Osteoblast (primary cell): ENCODE results near the gene IQCK. TPM values are rescaled to one million over a fixed set of nuclear protein-coding genes. Genes with fewer than 3 reads are reported as not detected.
A peak's percentile ranks its signal among the peaks of the same experiment; 100 is the strongest.

Experiments
- DNase-seq: peaks from one replicate; pipeline ENCODE4 v3.0.0; 2011; ENCODE audit warnings: low spot score, mixed read lengths; ENCODE audit not compliant: insufficient read length; ENCODE audit errors: missing footprints
- H2AFZ ChIP-seq: 2 replicates; pipeline ENCODE4 v1.6.0; 2011; ENCODE audit warnings: mild to moderate bottlenecking, low read length
- H3K27ac ChIP-seq: 2 replicates; pipeline ENCODE4 v1.5.1; 2011; ENCODE audit warnings: mild to moderate bottlenecking, low read depth, low read length, moderate library complexity
- H3K27me3 ChIP-seq: 2 replicates; pipeline ENCODE4 v1.6.0; 2012; ENCODE audit warnings: mild to moderate bottlenecking, control low read depth, inconsistent platforms, low read length, moderate library complexity; ENCODE audit not compliant: insufficient read depth
- H3K36me3 ChIP-seq: 2 replicates; pipeline ENCODE4 v1.5.1; 2011; ENCODE audit warnings: mild to moderate bottlenecking, low read length, control low read depth, moderate library complexity; ENCODE audit not compliant: insufficient read depth
- H3K4me1 ChIP-seq: 2 replicates; pipeline ENCODE4 v1.5.1; 2011; ENCODE audit warnings: mild to moderate bottlenecking, low read length, control low read depth, moderate library complexity; ENCODE audit not compliant: insufficient read depth
- H3K4me2 ChIP-seq: 2 replicates; pipeline ENCODE4 v1.6.0; 2011; ENCODE audit warnings: mild to moderate bottlenecking, low read length; ENCODE audit not compliant: insufficient read depth
- H3K4me3 ChIP-seq: fragments of 200-600 bp; sonication (generic); 3 replicates; pipeline ENCODE4 v1.5.1; 2012; ENCODE audit warnings: mild to moderate bottlenecking, low read length, inconsistent platforms; ENCODE audit not compliant: insufficient read depth
- H3K79me2 ChIP-seq: 2 replicates; pipeline ENCODE4 v1.6.0; 2012; ENCODE audit warnings: mild to moderate bottlenecking, low read length, control low read depth, inconsistent platforms; ENCODE audit not compliant: insufficient read depth
- H3K9me3 ChIP-seq: 2 replicates; pipeline ENCODE4 v1.5.1; 2011; ENCODE audit warnings: low read depth, low read length, control low read depth
- H4K20me1 ChIP-seq: 2 replicates; pipeline ENCODE4 v1.6.0; 2012; ENCODE audit warnings: mild to moderate bottlenecking, low read length, control low read depth; ENCODE audit not compliant: insufficient read depth
- total RNA-seq: library from RNA; depleted of rRNA; stranded (reverse); fragments of >200 nt; gene quantifications from 2 replicates; pipeline ENCODE4 v1.2.3, GENCODE V29; 2012
- TF ChIP-seq, protein P1 (sequence below): IDR thresholded peaks from 2 replicates; pipeline ENCODE4 v1.5.1; 2011; ENCODE audit warnings: mild to moderate bottlenecking, low read depth, low read length, moderate library complexity; ENCODE audit errors: extremely low read depth

IQCK gene
- total RNA-seq, 1 donor, result 8.7 TPM

DNA sequence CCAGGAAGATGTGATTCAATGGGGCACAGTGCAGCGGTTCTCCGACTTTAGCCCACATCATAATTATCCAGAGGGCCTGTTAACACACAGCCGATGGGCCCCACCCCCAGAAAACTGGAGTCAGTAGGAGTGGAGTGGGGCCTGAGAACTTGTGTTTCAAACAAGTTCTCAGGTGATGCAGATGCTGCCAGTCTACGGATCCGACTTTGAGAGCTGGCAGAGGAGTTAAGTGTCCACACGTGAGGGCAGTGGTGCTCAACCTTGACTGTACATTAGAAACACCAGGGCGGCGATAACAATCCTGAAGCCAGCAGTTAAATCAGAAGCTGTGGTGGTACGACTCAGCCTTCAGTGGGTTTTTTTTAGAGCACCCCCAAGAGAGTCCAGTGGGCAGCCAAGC lies 91.6 kb downstream of the IQCK start:
- Histone ChIP-seq H3K79me2 (no peaks in the 10 kb centered on the region), H3K4me3 (no peak overlapping the region), H3K27me3 (no peaks in the 10 kb centered on the region), H2AFZ (no peak overlapping the region), H3K4me1 (peaks cover 8% of the 10 kb centered on the region), H3K27ac (no peak overlapping the region), H3K4me2 (no peak overlapping the region), H4K20me1 (no peaks in the 10 kb centered on the region), H3K9me3 (no peaks in the 10 kb centered on the region), H3K36me3 (no peaks in the 10 kb centered on the region)
- DNase-seq, result no peak
- TF ChIP-seq, protein P1, sequence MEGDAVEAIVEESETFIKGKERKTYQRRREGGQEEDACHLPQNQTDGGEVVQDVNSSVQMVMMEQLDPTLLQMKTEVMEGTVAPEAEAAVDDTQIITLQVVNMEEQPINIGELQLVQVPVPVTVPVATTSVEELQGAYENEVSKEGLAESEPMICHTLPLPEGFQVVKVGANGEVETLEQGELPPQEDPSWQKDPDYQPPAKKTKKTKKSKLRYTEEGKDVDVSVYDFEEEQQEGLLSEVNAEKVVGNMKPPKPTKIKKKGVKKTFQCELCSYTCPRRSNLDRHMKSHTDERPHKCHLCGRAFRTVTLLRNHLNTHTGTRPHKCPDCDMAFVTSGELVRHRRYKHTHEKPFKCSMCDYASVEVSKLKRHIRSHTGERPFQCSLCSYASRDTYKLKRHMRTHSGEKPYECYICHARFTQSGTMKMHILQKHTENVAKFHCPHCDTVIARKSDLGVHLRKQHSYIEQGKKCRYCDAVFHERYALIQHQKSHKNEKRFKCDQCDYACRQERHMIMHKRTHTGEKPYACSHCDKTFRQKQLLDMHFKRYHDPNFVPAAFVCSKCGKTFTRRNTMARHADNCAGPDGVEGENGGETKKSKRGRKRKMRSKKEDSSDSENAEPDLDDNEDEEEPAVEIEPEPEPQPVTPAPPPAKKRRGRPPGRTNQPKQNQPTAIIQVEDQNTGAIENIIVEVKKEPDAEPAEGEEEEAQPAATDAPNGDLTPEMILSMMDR, result no peak

DNA sequence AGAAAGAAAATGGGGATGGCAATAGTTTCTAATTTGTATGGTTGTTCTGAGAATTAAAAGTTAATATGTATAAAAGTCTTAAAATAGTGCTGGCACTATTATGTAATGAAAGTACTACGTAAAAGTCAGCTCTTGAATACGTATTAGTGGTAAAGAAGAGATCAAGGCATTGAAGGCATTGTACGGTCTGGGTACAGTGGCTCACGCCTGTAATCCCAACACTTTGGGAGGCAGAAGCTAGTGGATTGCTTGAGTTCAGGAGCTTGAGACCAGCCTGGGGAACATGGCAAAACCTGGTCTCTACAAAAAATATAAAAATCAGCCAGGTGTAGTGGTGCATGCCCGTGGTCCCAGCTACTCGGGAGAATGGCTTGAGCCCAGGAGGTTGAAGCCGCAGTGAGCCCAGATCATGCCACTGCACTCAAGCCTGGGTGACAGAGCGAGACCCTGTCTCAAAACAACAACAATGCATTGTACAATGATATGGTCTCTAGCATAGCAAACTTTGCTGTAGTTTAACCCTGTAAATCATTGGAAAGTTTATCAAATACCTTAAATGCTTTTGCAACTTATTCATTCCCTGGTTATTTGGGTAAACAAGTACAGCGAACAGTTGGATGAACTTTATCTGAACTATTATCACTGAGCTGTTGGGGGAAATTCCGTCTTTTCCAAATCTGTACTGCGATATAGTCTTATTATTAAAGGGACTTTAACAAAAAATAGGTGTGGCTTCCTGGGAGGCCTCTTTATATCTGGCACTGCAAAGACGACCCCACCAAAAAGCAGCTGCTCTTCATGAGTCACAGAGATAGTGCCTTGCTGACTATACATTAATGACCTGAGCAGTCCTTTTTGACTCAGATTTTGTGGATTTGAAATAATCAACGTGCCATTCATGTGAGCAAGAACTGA lies 93.0 kb downstream of the IQCK start:
- Histone ChIP-seq H3K4me3 (no peak overlapping the region), H3K36me3 (no peaks in the 10 kb centered on the region), H3K9me3 (no peaks in the 10 kb centered on the region), H2AFZ (no peak overlapping the region), H3K27ac (peak overlapping the region; percentile 0), H3K4me2 (peak overlapping the region; percentile 35), H3K27me3 (no peaks in the 10 kb centered on the region), H3K4me1 (peaks cover 8% of the 10 kb centered on the region), H4K20me1 (no peaks in the 10 kb centered on the region), H3K79me2 (no peaks in the 10 kb centered on the region)
- peak; percentile 76 for DNase-seq
- TF ChIP-seq, protein P1, result no peak

DNA sequence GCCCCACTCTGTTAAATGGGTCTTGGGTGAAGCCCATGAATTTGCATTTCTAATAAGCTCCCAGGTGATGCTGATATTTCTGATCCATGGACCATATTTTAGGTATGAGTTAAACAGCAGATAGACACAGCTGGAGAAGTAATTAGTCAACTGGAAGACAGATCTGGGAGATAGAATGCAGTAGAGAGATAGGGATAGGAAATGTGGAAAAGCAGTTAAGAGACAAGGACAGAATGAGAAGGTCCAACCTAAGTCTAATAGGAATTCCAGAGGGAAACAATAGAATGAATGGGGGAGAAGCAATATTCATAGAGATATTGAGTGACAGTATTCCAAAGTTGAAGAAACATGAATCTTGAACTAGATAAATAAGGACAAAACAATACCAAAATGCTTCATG lies 94.9 kb downstream of the IQCK start:
- Histone ChIP-seq H2AFZ (no peak overlapping the region), H3K4me3 (no peak overlapping the region)

DNA sequence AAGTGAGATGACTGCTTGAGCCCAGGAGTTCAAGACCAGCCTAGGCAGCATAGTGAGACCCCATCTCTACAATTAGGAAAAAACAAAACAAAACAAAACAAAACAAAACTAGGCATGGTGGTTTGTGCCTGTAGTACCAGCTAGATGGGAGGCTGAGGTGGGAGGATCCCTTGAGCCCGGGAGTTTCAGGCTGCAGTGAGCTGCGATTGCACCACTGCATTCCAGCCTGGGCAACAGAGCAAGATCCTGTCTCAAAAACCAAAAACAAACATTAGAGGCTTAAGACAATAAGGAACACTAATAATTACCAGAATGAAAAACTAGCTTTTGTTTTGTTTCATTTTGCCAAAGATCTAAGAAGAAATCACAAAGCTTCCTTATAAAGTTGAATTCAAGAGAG lies 97.3 kb downstream of the IQCK start:
- H3K27me3 ChIP-seq, result no peaks in the 10 kb centered on the region
- H3K79me2 ChIP-seq, result no peaks in the 10 kb centered on the region
- H4K20me1 ChIP-seq, result no peaks in the 10 kb centered on the region
- TF ChIP-seq, protein P1, result no peak
- H3K4me3 ChIP-seq, result no peak overlapping the region
- H3K9me3 ChIP-seq, result no peaks in the 10 kb centered on the region
- no peaks in the 10 kb centered on the region for H3K36me3 ChIP-seq
- peaks cover 8% of the 10 kb centered on the region for H3K4me1 ChIP-seq
- no peak overlapping the region for H3K4me2 ChIP-seq
- H3K27ac ChIP-seq, result no peak overlapping the region
- no peak overlapping the region for H2AFZ ChIP-seq
- DNase-seq, result no peak

More for the DNA sequence above, 94.9 kb downstream of the IQCK start:
- H3K27ac ChIP-seq, result no peak overlapping the region
- H3K4me1 ChIP-seq, result peaks cover 8% of the 10 kb centered on the region
- no peaks in the 10 kb centered on the region for H3K27me3 ChIP-seq
- H3K9me3 ChIP-seq, result no peaks in the 10 kb centered on the region
- H4K20me1 ChIP-seq, result no peaks in the 10 kb centered on the region
- no peaks in the 10 kb centered on the region for H3K79me2 ChIP-seq
- no peaks in the 10 kb centered on the region for H3K36me3 ChIP-seq
- H3K4me2 ChIP-seq, result no peak overlapping the region
- TF ChIP-seq, protein P1, result no peak
- peak; percentile 42 for DNase-seq
